ENCODE results near the gene PTPN1.

- TF ChIP-seq, protein P1, sequence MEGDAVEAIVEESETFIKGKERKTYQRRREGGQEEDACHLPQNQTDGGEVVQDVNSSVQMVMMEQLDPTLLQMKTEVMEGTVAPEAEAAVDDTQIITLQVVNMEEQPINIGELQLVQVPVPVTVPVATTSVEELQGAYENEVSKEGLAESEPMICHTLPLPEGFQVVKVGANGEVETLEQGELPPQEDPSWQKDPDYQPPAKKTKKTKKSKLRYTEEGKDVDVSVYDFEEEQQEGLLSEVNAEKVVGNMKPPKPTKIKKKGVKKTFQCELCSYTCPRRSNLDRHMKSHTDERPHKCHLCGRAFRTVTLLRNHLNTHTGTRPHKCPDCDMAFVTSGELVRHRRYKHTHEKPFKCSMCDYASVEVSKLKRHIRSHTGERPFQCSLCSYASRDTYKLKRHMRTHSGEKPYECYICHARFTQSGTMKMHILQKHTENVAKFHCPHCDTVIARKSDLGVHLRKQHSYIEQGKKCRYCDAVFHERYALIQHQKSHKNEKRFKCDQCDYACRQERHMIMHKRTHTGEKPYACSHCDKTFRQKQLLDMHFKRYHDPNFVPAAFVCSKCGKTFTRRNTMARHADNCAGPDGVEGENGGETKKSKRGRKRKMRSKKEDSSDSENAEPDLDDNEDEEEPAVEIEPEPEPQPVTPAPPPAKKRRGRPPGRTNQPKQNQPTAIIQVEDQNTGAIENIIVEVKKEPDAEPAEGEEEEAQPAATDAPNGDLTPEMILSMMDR (conservative IDR thresholded peaks at IDR 0.05; ENCODE audit: low read depth in 2 of 2) = no peak
- TF ChIP-seq EZH2 (IDR thresholded peaks at IDR 0.05; ENCODE audit: low read depth, unreplicated experiment) (no peak), EZH2phosphoT487 (IDR thresholded peaks at IDR 0.05; ENCODE audit: unreplicated experiment) (no peak), POLR2AphosphoS5 (IDR thresholded peaks at IDR 0.05; ENCODE audit: low read depth) (no peak), REST (IDR thresholded peaks at IDR 0.05; ENCODE audit: unreplicated experiment) (no peak), NANOG (IDR thresholded peaks at IDR 0.05; ENCODE audit: borderline replicate concordance) (no peak), ZNF331 (CRISPR knock-in tag; IDR thresholded peaks at IDR 0.05; ENCODE audit: low read depth) (no peak), STAT1 (IDR thresholded peaks at IDR 0.05; ENCODE audit: unreplicated experiment) (no peak), JUNB (IDR thresholded peaks at IDR 0.05; ENCODE audit: unreplicated experiment) (no peak), ETS1 (IDR thresholded peaks at IDR 0.05) (no peak), ZNF114 (CRISPR knock-in tag; IDR thresholded peaks at IDR 0.05) (no peak), CREB1 (CRISPR knock-in tag; IDR thresholded peaks at IDR 0.05; ENCODE audit: low read depth) (no peak)
These were observed 21.9 kb upstream of the PTPN1 start for GRCh38 chr20:50488236-50488806.

Measured in GM23338 (cell line).